Fibroblast of mammary gland (primary cell): ENCODE results near the gene KANK2.

Source experiments
- DNase-seq: peaks from one replicate; pipeline ENCODE4 v3.0.0-alpha.2; 2010; ENCODE audit warnings: low read depth
- H3K4me3 ChIP-seq: 2 replicates; pipeline ENCODE4 v1.5.1; 2011; ENCODE audit warnings: low read depth, mild to moderate bottlenecking, low read length, moderate library complexity; ENCODE audit not compliant: control insufficient read depth
- CTCF ChIP-seq: conservative IDR thresholded peaks from 2 replicates; pipeline ENCODE4 v1.5.1; 2011; ENCODE audit warnings: low read depth, low read length, inconsistent platforms; ENCODE audit not compliant: control insufficient read depth, insufficient read depth

The KANK2 gene

DNA sequence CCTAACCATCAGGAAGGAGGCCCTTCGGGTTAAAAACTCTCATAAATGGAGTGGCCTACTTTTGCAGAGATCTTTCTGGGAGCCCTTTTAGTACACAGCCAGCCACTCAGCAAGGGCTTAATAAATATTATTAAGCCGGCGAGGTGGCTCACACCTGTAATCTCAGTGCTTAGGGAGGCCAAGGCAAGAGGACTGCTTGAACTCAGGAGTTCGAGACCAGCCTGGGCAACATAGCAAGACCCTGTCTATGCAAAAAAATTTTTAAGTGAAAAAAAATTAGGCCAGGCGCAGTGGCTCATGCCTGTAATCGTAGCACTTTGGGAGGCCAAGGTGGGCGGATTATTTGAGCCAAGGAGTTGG lies 810 bp upstream of the KANK2 start:
- TF ChIP-seq CTCF: no peak
- no peak for DNase-seq
- H3K4me3 ChIP-seq: no peak overlapping the region

DNA sequence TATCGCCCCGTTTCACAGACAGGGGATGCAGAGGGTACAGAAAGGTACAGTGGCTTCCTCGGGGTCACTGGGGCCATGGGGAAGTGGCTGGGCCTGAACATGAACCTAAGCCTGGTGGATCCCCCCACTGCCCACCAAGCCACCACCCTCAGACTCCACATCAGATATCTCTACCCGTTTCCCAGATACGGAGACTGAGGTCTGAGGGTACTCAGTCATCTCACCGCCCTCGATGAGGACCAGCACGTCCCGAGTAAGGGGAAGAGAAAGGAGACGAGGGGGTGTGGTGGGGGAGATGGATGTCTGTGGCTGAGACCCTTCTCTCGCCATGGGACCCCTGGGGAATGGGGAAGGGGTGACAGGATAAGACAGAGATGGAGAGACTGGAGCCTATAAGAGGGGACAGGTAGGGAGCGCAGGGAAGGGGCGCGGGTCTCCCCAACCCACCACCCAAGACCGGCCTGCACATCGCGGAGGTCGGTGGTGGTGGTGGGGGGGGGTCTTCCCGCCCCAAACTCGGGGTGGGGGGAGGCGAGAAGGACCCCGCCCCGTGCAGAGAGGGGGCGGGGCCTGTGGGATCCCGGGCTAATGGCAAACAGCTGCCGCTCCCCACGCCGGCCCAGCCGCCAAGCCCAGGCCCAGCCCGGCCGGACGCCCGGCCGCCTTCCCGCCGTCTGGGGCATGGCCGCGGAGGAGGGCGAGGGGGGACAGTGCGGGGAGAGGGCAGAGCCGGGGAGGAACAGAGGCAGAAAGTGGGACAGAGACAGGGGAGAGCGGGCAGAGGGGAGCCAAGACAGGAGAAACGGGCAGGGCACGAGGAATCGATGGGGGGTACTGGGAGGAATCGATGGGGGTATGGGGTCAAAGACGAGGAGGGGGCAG lies 698 bp downstream of the KANK2 start:
- peak overlapping the region; percentile 71 for H3K4me3 ChIP-seq
- no peak for TF ChIP-seq CTCF
- DNase-seq: peak; percentile 30

DNA sequence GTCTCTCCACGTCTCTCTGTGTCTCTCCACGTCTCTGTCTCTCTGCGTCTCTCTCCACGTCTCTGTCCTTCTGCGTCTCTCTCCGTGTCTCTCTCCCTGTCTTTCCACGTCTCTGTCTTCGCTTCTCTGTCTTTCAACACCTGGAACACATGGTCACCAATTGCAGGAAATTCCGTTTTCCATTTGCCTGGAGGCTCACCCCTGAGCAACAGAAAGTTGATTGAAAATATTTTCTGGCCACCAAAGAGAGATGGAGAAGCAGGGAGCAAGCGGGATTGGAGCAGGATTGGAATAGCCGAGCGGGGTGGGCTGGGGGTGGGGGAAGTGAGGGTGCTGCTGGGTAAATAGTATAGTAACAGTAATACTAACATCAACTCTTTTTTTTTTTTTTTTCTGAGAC lies 1.7 kb downstream of the KANK2 start:
- peak overlapping the region; percentile 45 for H3K4me3 ChIP-seq
- no peak for TF ChIP-seq CTCF
- no peak for DNase-seq

DNA sequence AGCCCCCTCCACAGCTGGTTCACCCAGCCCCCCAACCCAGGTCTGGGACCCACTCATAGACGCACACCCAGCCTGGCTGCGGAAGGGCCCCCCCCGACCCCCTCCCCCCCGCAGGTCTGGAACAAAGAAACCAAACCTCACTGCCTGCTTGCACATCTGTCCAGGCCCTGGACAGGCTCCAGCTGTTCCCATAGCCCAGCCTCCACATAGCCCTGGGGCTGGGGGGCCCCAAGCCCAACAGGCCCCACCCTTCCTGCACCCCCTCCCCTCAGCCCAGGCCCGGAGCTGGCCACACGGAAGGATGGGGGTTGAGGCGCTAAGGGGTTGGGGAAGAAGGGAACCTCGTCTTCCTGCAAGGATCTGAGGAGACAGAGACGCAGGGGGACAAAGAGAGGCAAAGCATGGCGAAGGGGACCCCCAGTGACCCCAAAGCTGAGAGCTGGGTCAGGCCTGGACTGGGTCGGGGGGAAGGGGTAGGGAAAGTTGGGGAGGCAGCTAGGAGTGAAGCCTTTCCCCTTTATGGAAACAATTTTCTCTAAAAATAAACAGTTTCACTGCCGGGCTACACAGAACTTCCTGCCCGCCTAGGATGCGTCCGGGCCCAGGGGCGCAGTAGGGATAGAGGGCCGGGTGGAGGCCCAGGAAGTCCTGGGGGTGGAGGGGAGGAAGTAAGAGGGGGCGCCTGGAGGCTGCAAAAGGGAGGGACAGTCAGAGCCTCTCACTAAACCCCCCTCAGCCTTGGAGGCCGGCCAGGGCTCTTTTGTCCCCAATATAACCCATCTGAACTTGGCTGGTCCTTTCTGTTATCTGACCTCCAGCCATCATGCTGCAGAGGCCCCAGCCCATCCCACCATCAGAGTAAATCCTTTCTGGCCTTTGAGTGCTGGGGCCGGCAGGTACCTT lies 2.4 kb downstream of the KANK2 start:
- H3K4me3 ChIP-seq: peak overlapping the region; percentile 45
- DNase-seq: no peak

DNA sequence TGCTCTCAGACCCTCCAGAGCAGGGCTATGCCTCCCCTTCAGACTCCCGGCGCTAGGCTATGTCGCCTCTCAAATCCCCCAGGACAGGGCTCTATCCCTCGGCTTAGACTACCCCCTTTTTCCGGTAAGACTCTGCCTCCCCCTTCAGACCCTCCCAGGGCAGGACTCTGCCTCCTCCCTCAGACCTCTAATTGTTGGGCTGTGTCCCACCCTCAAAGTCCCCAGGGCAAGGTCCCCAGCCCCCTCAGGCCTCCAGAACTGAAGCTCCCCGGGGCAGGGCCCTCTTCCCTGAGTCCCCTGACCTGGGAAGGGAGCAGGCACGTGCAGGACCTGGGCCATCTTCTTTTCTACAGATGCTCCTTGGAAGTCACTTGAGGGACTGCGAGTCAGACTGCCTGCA lies 3.2 kb downstream of the KANK2 start:
- DNase-seq: no peak
- no peak for TF ChIP-seq CTCF
- no peak overlapping the region for H3K4me3 ChIP-seq

More for the DNA sequence above, 2.4 kb downstream of the KANK2 start:
- no peak for TF ChIP-seq CTCF

DNA sequence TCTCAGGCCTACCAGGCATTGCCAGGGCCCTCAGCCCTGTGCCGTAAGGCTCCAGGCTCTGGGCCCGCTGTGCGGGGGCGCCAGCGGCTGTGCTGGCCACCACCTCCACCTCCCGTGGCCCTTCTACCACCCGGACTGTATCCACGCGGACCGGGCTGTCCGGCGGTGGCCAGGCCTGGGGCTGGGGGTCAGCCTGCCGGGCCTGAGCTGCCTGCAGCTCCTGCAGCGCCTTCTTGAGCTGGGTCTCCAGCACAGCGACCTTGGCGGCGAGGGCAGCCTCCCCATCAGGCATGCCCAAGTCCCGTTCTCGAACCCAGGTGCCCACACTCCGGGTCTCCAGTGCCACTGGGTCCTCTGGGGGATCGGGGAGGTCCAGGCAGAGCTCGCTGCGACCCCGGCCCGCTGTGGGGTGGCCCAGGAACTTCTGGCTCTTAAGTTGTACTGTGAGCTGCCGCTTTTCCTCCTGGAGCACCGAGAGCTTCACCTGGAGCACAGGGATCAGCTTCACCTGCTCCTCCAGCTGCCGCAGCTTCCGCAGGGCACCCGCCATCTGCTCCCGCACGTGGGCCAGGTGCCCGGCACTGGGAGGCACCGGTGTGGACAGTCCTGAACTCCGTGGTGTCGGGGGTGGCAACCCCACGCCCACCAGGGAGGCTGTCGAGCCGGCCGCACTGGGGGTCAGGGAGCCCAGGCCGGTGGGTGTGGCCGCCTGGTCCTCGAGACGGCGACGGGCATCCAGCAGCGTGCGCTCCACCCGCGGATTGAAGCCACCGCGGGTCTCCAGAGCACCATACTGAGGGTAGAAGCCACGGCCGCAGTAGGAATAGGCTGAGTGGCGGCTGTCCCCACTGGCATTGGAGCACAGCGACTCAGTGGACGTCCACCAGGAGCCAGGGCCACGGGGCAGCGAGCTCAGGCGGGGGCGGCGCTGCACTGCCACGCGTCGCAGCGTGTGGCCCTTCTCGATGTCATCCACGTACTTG lies 4.1 kb downstream of the KANK2 start:
- no peak for TF ChIP-seq CTCF
- no peak for DNase-seq
- no peak overlapping the region for H3K4me3 ChIP-seq
